Hematopoietic multipotent progenitor cell treated with erythropoietin and hydrocortisone succinate and interleukin-3 and kit ligand, for 6 days (in vitro differentiated cells): ENCODE results near the gene THOC1.

Experiments
- DNase-seq: peaks from one replicate; pipeline ENCODE4 v3.0.0-alpha.2; 2015

Gene THOC1

GRCh38 chr18:275486-275885, 7.6 kb upstream of the THOC1 start:
- DNase-seq: no peak

GRCh38 chr18:274313-274712, 6.5 kb upstream of the THOC1 start:
- no peak for DNase-seq

- DNase-seq: no peak
These were observed 5.7 kb upstream of the THOC1 start for GRCh38 chr18:273525-273924.

GRCh38 chr18:272650-273049, 4.8 kb upstream of the THOC1 start:
- no peak for DNase-seq

GRCh38 chr18:269480-270095, 1.7 kb upstream of the THOC1 start:
- peak; percentile 30 for DNase-seq

- DNase-seq: peak; percentile 71
These were observed 513 bp downstream of the THOC1 start for GRCh38 chr18:267380-267687.

- no peak for DNase-seq
These were observed 6.3 kb downstream of the THOC1 start for GRCh38 chr18:261398-262073.

GRCh38 chr18:260547-260946, 7.3 kb downstream of the THOC1 start:
- no peak for DNase-seq

- peak; percentile 68 for DNase-seq
These were observed 12.7 kb downstream of the THOC1 start for GRCh38 chr18:255171-255570.

- DNase-seq: no peak
These were observed 14.7 kb downstream of the THOC1 start for GRCh38 chr18:253121-253520.

GRCh38 chr18:251572-251971, 16.3 kb downstream of the THOC1 start:
- DNase-seq: no peak

- DNase-seq: no peak
These were observed 17.2 kb downstream of the THOC1 start for GRCh38 chr18:250685-251084.

- no peak for DNase-seq
These were observed 19.8 kb downstream of the THOC1 start for GRCh38 chr18:248053-248452.

- no peak for DNase-seq
These were observed 22.5 kb downstream of the THOC1 start for GRCh38 chr18:245282-245847.

- DNase-seq: no peak
These were observed 27.7 kb downstream of the THOC1 start for GRCh38 chr18:240175-240574.

- DNase-seq: no peak
These were observed 36.3 kb downstream of the THOC1 start for GRCh38 chr18:231563-231962.

GRCh38 chr18:228586-228985, 39.3 kb downstream of the THOC1 start:
- no peak for DNase-seq

- DNase-seq: no peak
These were observed 39.9 kb downstream of the THOC1 start for GRCh38 chr18:227902-228301.

GRCh38 chr18:227374-227773, 40.5 kb downstream of the THOC1 start:
- DNase-seq: no peak

- no peak for DNase-seq
These were observed 42.1 kb downstream of the THOC1 start for GRCh38 chr18:225745-226144.

GRCh38 chr18:220708-221107, 47.1 kb downstream of the THOC1 start:
- no peak for DNase-seq

- DNase-seq: no peak
These were observed 50.1 kb downstream of the THOC1 start for GRCh38 chr18:217532-218336.

- no peak for DNase-seq
These were observed 52.3 kb downstream of the THOC1 start for GRCh38 chr18:215448-216010.

GRCh38 chr18:213966-214365, 53.9 kb downstream of the THOC1 start:
- DNase-seq: no peak
